IMR-90 (cell line): Measurements from ENCODE around the gene OR51E2. TPM values are rescaled to one million over a fixed set of nuclear protein-coding genes. Genes with fewer than 3 reads are reported as not detected.

Experiments
- ATAC-seq: fragments of 200-7000 bp; cut with Tn5 transposase; 2 replicates; pipeline ENCODE4 v1.9.1; 2020; ENCODE audit warnings: low read depth, mild to moderate bottlenecking, moderate library complexity
- BruUV-seq: library from RNA; stranded (reverse); fragments of 400-500 nt; replicated peaks from 2 replicates; lab custom pipeline; 2021; lab: Mats Ljungman, UMichigan
- CTCF ChIA-PET: fragments of 300-600 bp; formaldehyde crosslinking; extraction: SDS; loops from one replicate; lab custom pipeline; 2021; ENCODE audit warnings: antibody characterized with exemption; lab: Yijun Ruan, JAX
- POLR2A ChIA-PET: fragments of 300-600 bp; sonication (Branson Sonifier 250); formaldehyde crosslinking; loops from one replicate; lab custom pipeline; 2022; ENCODE audit warnings: antibody characterized with exemption; ENCODE audit not compliant: unreplicated experiment; lab: Charles Lee
- DNase-seq: peaks from one replicate; pipeline ENCODE4 v3.0.0; 2013
- H2AFZ ChIP-seq: replicated peaks from 2 replicates; pipeline ENCODE3; 2013; ENCODE audit warnings: low read length, mild to moderate bottlenecking; ENCODE audit not compliant: poor library complexity
- H2AK5ac ChIP-seq: 2 replicates; pipeline ENCODE4 v1.6.1; 2013; ENCODE audit warnings: low read depth, low read length, inconsistent platforms
- H2AK9ac ChIP-seq: replicated peaks from 2 replicates; pipeline ENCODE3; 2013; ENCODE audit warnings: mild to moderate bottlenecking, low read depth, low read length, moderate library complexity; ENCODE audit not compliant: poor library complexity
- H2BK120ac ChIP-seq: 2 replicates; pipeline ENCODE4 v1.6.1; 2013; ENCODE audit warnings: low read depth, low read length, inconsistent platforms
- H2BK15ac ChIP-seq: 3 replicates; pipeline ENCODE4 v1.6.1; 2013; ENCODE audit warnings: low read depth, low read length, inconsistent platforms
- H2BK20ac ChIP-seq: 2 replicates; pipeline ENCODE4 v1.6.1; 2013; ENCODE audit warnings: low read depth, mild to moderate bottlenecking, inconsistent platforms, low read length, moderate library complexity
- H2BK5ac ChIP-seq: 2 replicates; pipeline ENCODE4 v1.6.1; 2013; ENCODE audit warnings: mild to moderate bottlenecking, low read depth, low read length, inconsistent platforms; ENCODE audit not compliant: poor library complexity, severe bottlenecking
- H3K14ac ChIP-seq: replicated peaks from 2 replicates; pipeline ENCODE4 v1.6.1; 2013; ENCODE audit warnings: low read depth, low read length, inconsistent platforms
- H3K18ac ChIP-seq: 2 replicates; pipeline ENCODE4 v1.6.1; 2013; ENCODE audit warnings: low read depth, low read length, control low read depth
- H3K23ac ChIP-seq: 2 replicates; pipeline ENCODE4 v1.6.1; 2013; ENCODE audit warnings: low read depth, low read length, inconsistent platforms
- H3K27ac ChIP-seq: 2 replicates; pipeline ENCODE4 v1.5.1; 2013; ENCODE audit warnings: mild to moderate bottlenecking, control low read depth, low read length; ENCODE audit not compliant: insufficient read depth
- H3K27me3 ChIP-seq: 2 replicates; pipeline ENCODE4 v1.6.1; 2013; ENCODE audit warnings: low read length; ENCODE audit not compliant: control insufficient read depth, insufficient read depth
- H3K36me3 ChIP-seq: 2 replicates; pipeline ENCODE4 v1.6.1; 2013; ENCODE audit warnings: low read length, mixed read lengths; ENCODE audit not compliant: control insufficient read depth, insufficient read depth
- H3K4ac ChIP-seq: 2 replicates; pipeline ENCODE4 v1.6.1; 2013; ENCODE audit warnings: low read depth, low read length, inconsistent platforms
- H3K4me1 ChIP-seq: 2 replicates; pipeline ENCODE4 v1.6.1; 2013; ENCODE audit warnings: low read length, mixed read lengths; ENCODE audit not compliant: control insufficient read depth, insufficient read depth
- H3K4me2 ChIP-seq: 2 replicates; pipeline ENCODE4 v1.6.1; 2013; ENCODE audit warnings: low read depth, mild to moderate bottlenecking, control low read depth, low read length, moderate library complexity
- H3K4me3 ChIP-seq: 2 replicates; pipeline ENCODE4 v1.5.1; 2013; ENCODE audit warnings: low read depth, mild to moderate bottlenecking, control low read depth, low read length, moderate library complexity; ENCODE audit not compliant: insufficient read depth
- H3K56ac ChIP-seq: 2 replicates; pipeline ENCODE4 v1.6.1; 2013; ENCODE audit warnings: low read length, inconsistent platforms; ENCODE audit not compliant: insufficient read depth; ENCODE audit errors: extremely low read depth
- H3K79me1 ChIP-seq, 2 experiments: 2 replicates each; pipeline ENCODE4 v1.6.1; 2013; ENCODE audit warnings: low read length in 2 of 2, inconsistent platforms in 1 of 2, low read depth in 1 of 2
- H3K9ac ChIP-seq: 2 replicates; pipeline ENCODE4 v1.6.1; 2013; ENCODE audit warnings: low read depth, low read length, control low read depth
- H3K9me1 ChIP-seq: 2 replicates; pipeline ENCODE4 v1.6.1; 2013; ENCODE audit warnings: low read length, inconsistent platforms; ENCODE audit not compliant: insufficient read depth
- H3K9me3 ChIP-seq: 2 replicates; pipeline ENCODE4 v1.6.1; 2013; ENCODE audit warnings: low read length; ENCODE audit not compliant: control insufficient read depth, insufficient read depth
- H4K20me1 ChIP-seq: 2 replicates; pipeline ENCODE4 v1.6.1; 2013; ENCODE audit warnings: low read length, inconsistent platforms; ENCODE audit not compliant: insufficient read depth
- H4K5ac ChIP-seq: 2 replicates; pipeline ENCODE4 v1.6.1; 2013; ENCODE audit warnings: mild to moderate bottlenecking, low read depth, low read length, control low read depth
- H4K8ac ChIP-seq, 2 experiments: 2 replicates each; pipeline ENCODE4 v1.6.1; 2013; ENCODE audit warnings: low read depth in 2 of 2, low read length in 2 of 2, control low read depth in 1 of 2, inconsistent platforms in 1 of 2
- H4K91ac ChIP-seq: 2 replicates; pipeline ENCODE4 v1.6.1; 2013; ENCODE audit warnings: low read depth, low read length, inconsistent platforms; ENCODE audit not compliant: insufficient read depth
- BHLHE40 ChIP-seq: fragments of 150-350 bp; IDR thresholded peaks from 2 replicates; pipeline ENCODE4 v1.6.1; 2016; ENCODE audit warnings: mild to moderate bottlenecking, low read depth, low read length
- CEBPB ChIP-seq: IDR thresholded peaks from 2 replicates; pipeline ENCODE4 v1.6.1; 2012; ENCODE audit warnings: low read depth, low read length, improper control_type of control experiment
- CHD1 ChIP-seq: IDR thresholded peaks from 2 replicates; pipeline ENCODE4 v1.6.1; 2012; ENCODE audit warnings: low read depth, low read length, improper control_type of control experiment
- FOS ChIP-seq: fragments of 150-350 bp; IDR thresholded peaks from 2 replicates; pipeline ENCODE4 v1.6.1; 2016; ENCODE audit warnings: low read depth, low read length
- NFE2L2 ChIP-seq: fragments of 150-350 bp; IDR thresholded peaks from 2 replicates; pipeline ENCODE4 v1.6.1; 2016; ENCODE audit warnings: low read depth, mild to moderate bottlenecking, low read length
- POLR2A ChIP-seq: IDR thresholded peaks from 2 replicates; pipeline ENCODE4 v1.6.1; 2012; ENCODE audit warnings: mild to moderate bottlenecking, low read depth, low read length
- SMC3 ChIP-seq: fragments of 150-350 bp; IDR thresholded peaks from 2 replicates; pipeline ENCODE4 v1.6.1; 2016; ENCODE audit warnings: low read depth, mild to moderate bottlenecking, antibody characterized with exemption, low read length, moderate library complexity
- WGBS, 2 experiments: methylation state at CpG; one replicate each; pipeline versions ENCODE4 v1.1.5 to v1.1.7; 2013; ENCODE audit warnings: missing lambda C conversion rate in 2 of 2; ENCODE audit not compliant: insufficient read length in 1 of 2; ENCODE audit errors: extremely low coverage in 2 of 2; 5-methylcytosine and 5-hydroxymethylcytosine counted together
- dilution Hi-C: fragments of 300-500 bp; cut with HindIII; formaldehyde crosslinking; loops from one replicate; pipeline ENCODE4 v1.14.3; 2018; ENCODE audit warnings: low sequenced_read_pairs; ENCODE audit not compliant: unreplicated experiment
- in situ Hi-C: fragments of 300-500 bp; cut with MboI; formaldehyde crosslinking; loops from 3 replicates; pipeline ENCODE4 v1.14.3; 2019; ENCODE audit warnings: low sequenced_read_pairs, inconsistent platforms, mixed read lengths
- intact Hi-C: fragments of 100-400 bp; cut with micrococcal nuclease; formaldehyde crosslinking; loops from 2 replicates; pipeline ENCODE4 v1.10.0; 2022
- polyA plus RNA-seq, 3 experiments: library from polyadenylated mRNA; depleted of rRNA; stranded (reverse); fragments of >200 nt; gene quantifications; 2 replicates each; pipeline ENCODE4 v1.2.3, GENCODE V29; 2012; ENCODE audit warnings: low replicate concordance in 1 of 3
- total RNA-seq: library from RNA; depleted of rRNA; stranded (reverse); fragments of >200 nt; gene quantifications from 2 replicates; pipeline ENCODE4 v1.2.3, GENCODE V29; 2012
- TF ChIP-seq, protein P1 (sequence below): fragments of 150-350 bp; IDR thresholded peaks from 2 replicates; pipeline ENCODE4 v1.6.1; 2016; ENCODE audit warnings: low read depth, mild to moderate bottlenecking, low read length, moderate library complexity, borderline replicate concordance
- TF ChIP-seq, protein P2 (sequence below): conservative IDR thresholded peaks from 2 replicates; pipeline ENCODE4 v1.5.1; 2012; ENCODE audit warnings: mild to moderate bottlenecking, low read depth, low read length, improper control_type of control experiment

OR51E2 gene
- total and polyA plus RNA-seq, 2 of the 4 experiments (the other 2 are of a cell fraction) = 0.72 to 1.3 TPM

DNA sequence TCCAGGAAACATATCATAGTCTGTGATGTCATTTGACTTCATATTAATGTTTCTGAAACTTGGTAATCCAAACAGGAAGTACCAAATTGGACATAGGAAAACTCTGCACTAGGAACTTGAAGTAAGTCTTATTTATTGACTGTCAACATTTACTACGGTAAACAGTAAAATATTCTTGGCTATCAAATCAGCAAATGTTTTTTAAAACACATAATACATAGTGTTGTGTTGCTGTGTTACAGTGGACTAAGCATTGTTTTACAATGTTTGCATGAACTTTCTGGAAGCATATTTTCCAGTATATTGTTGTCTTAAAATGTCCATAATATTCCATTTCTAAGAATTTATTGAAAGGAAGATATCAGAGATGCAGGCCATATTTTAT is 2.8 kb upstream of the OR51E2 start:
- ATAC-seq (no peak), DNase-seq (no peak)
- Histone ChIP-seq H3K9me3 (no peaks in the 10 kb centered on the region), H3K4me3 (no peak overlapping the region), H4K20me1 (no peaks in the 10 kb centered on the region), H4K5ac (no peak overlapping the region), H2AFZ (no peak overlapping the region), H2AK9ac (no peak overlapping the region), H2BK120ac (no peak overlapping the region), H3K27ac (no peak overlapping the region), H2AK5ac (no peak overlapping the region), H3K4ac (no peak overlapping the region), H2BK15ac (no peak overlapping the region), H4K8ac (no peak overlapping the region), H3K9ac (no peak overlapping the region), H3K36me3 (no peaks in the 10 kb centered on the region), H3K4me2 (no peak overlapping the region), H2BK20ac (no peak overlapping the region), H4K91ac (no peak overlapping the region), H3K23ac (no peak overlapping the region), H3K14ac (no peak overlapping the region), H3K79me1 (no peaks in the 10 kb centered on the region), H2BK5ac (no peak overlapping the region), H3K27me3 (no peaks in the 10 kb centered on the region), H3K9me1 (no peaks in the 10 kb centered on the region), H3K4me1 (no peaks in the 10 kb centered on the region), H3K18ac (no peak overlapping the region), H3K56ac (no peak overlapping the region)
- POLR2A ChIA-PET = no interaction called here
- dilution Hi-C loops (no loop called here), in situ Hi-C loops (no loop called here), intact Hi-C loops (no loop called here)
- CTCF ChIA-PET = no interaction called here
- no CpG with 5 or more reads among the region's 1 CpG for WGBS, 2 experiments
- TF ChIP-seq CEBPB (no peak), BHLHE40 (no peak), FOS (no peak), CHD1 (no peak), POLR2A (no peak), NFE2L2 (no peak), SMC3 (no peak)
- TF ChIP-seq, protein P1, sequence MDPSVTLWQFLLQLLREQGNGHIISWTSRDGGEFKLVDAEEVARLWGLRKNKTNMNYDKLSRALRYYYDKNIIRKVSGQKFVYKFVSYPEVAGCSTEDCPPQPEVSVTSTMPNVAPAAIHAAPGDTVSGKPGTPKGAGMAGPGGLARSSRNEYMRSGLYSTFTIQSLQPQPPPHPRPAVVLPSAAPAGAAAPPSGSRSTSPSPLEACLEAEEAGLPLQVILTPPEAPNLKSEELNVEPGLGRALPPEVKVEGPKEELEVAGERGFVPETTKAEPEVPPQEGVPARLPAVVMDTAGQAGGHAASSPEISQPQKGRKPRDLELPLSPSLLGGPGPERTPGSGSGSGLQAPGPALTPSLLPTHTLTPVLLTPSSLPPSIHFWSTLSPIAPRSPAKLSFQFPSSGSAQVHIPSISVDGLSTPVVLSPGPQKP = no peak
- TF ChIP-seq, protein P2, sequence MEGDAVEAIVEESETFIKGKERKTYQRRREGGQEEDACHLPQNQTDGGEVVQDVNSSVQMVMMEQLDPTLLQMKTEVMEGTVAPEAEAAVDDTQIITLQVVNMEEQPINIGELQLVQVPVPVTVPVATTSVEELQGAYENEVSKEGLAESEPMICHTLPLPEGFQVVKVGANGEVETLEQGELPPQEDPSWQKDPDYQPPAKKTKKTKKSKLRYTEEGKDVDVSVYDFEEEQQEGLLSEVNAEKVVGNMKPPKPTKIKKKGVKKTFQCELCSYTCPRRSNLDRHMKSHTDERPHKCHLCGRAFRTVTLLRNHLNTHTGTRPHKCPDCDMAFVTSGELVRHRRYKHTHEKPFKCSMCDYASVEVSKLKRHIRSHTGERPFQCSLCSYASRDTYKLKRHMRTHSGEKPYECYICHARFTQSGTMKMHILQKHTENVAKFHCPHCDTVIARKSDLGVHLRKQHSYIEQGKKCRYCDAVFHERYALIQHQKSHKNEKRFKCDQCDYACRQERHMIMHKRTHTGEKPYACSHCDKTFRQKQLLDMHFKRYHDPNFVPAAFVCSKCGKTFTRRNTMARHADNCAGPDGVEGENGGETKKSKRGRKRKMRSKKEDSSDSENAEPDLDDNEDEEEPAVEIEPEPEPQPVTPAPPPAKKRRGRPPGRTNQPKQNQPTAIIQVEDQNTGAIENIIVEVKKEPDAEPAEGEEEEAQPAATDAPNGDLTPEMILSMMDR = no peak
- no TSS peak for BruUV-seq
